ENCODE results near the gene DDX51. TPM values are rescaled to one million over a fixed set of nuclear protein-coding genes. Genes with fewer than 3 reads are reported as not detected.
"Not testable (repeated sequence)": the region's sequence is repeated elsewhere in the genome, so short reads cannot be mapped to it uniquely, and the experiment has no call there.

Gene DDX51
- total RNA-seq, 1 experiment from 2014 or later, result 7.5 TPM

- DNase-seq (ENCODE audit: low read depth), result no peak
These were observed 26.6 kb downstream of the DDX51 start for GRCh38 chr12:132117558-132117875.

GRCh38 chr12:132116709-132117557 is 27.2 kb downstream of the DDX51 start:
- DNase-seq (ENCODE audit: low read depth), result no peak

GRCh38 chr12:132115500-132115899 is 28.6 kb downstream of the DDX51 start:
- no peak for DNase-seq (ENCODE audit: low read depth)

GRCh38 chr12:132114667-132115066 is 29.5 kb downstream of the DDX51 start:
- DNase-seq (ENCODE audit: low read depth), result no peak

- no peak for DNase-seq (ENCODE audit: low read depth)
These were observed 32.3 kb downstream of the DDX51 start for GRCh38 chr12:132111654-132112304.

GRCh38 chr12:132110677-132111076 is 33.4 kb downstream of the DDX51 start:
- no peak for DNase-seq (ENCODE audit: low read depth)

GRCh38 chr12:132109741-132110140 is 34.4 kb downstream of the DDX51 start:
- DNase-seq (ENCODE audit: low read depth), result peak; percentile 26

GRCh38 chr12:132108211-132108832 is 35.8 kb downstream of the DDX51 start:
- no peak for DNase-seq (ENCODE audit: low read depth)

- DNase-seq (ENCODE audit: low read depth), result peak; percentile 82
These were observed 37.2 kb downstream of the DDX51 start for GRCh38 chr12:132106921-132107320.

- DNase-seq (ENCODE audit: low read depth), result no peak
These were observed 38.7 kb downstream of the DDX51 start for GRCh38 chr12:132105467-132105866.

- no peak for DNase-seq (ENCODE audit: low read depth)
These were observed 40.4 kb downstream of the DDX51 start for GRCh38 chr12:132103542-132104308.

- not testable (repeated sequence) for DNase-seq (ENCODE audit: low read depth)
These were observed 41.0 kb downstream of the DDX51 start for GRCh38 chr12:132103072-132103471.

GRCh38 chr12:132102297-132102696 is 41.8 kb downstream of the DDX51 start:
- DNase-seq (ENCODE audit: low read depth), result no peak

- DNase-seq (ENCODE audit: low read depth), result no peak
These were observed 43.6 kb downstream of the DDX51 start for GRCh38 chr12:132100306-132101065.

GRCh38 chr12:132099739-132100138 is 44.4 kb downstream of the DDX51 start:
- DNase-seq (ENCODE audit: low read depth), result no peak

- DNase-seq (ENCODE audit: low read depth), result no peak
These were observed 48.4 kb downstream of the DDX51 start for GRCh38 chr12:132095520-132096409.

- DNase-seq (ENCODE audit: low read depth), result no peak
These were observed 49.7 kb downstream of the DDX51 start for GRCh38 chr12:132094269-132094891.

- DNase-seq (ENCODE audit: low read depth), result no peak
These were observed 54.7 kb downstream of the DDX51 start for GRCh38 chr12:132089407-132089910.
